Endothelial cell (in vitro differentiated cells): ENCODE results near the gene RFNG. TPM values are rescaled to one million over a fixed set of nuclear protein-coding genes. Genes with fewer than 3 reads are reported as not detected.

Experiments
- DNase-seq: peaks from one replicate; pipeline ENCODE4 v3.0.0; 2021; ENCODE audit warnings: low spot score
- H3K27ac Mint-ChIP-seq: one replicate; pipeline ENCODE4 v1.8.0; 2021; ENCODE audit warnings: mixed read lengths, inconsistent platforms; ENCODE audit not compliant: unreplicated experiment
- H3K27me3 Mint-ChIP-seq: one replicate; pipeline ENCODE4 v1.8.0; 2021; ENCODE audit warnings: mild to moderate bottlenecking, moderate library complexity, mixed read lengths, inconsistent platforms; ENCODE audit not compliant: unreplicated experiment
- H3K36me3 Mint-ChIP-seq: one replicate; pipeline ENCODE4 v1.8.0; 2021; ENCODE audit warnings: mild to moderate bottlenecking, low read depth, mixed read lengths, inconsistent platforms; ENCODE audit not compliant: unreplicated experiment
- H3K4me1 Mint-ChIP-seq: one replicate; pipeline ENCODE4 v1.8.0; 2021; ENCODE audit warnings: mild to moderate bottlenecking, mixed read lengths, inconsistent platforms; ENCODE audit not compliant: unreplicated experiment
- H3K4me3 Mint-ChIP-seq: one replicate; pipeline ENCODE4 v1.8.0; 2021; ENCODE audit warnings: mild to moderate bottlenecking, mixed read lengths, inconsistent platforms; ENCODE audit not compliant: unreplicated experiment
- H3K9me3 Mint-ChIP-seq: one replicate; pipeline ENCODE4 v1.8.0; 2021; ENCODE audit warnings: mixed read lengths, inconsistent platforms; ENCODE audit not compliant: unreplicated experiment
- CTCF ChIP-seq: fragments of 200-600 bp; sonication (generic); IDR thresholded peaks from one replicate; pipeline ENCODE4 v1.5.0; 2021; ENCODE audit warnings: antibody characterized with exemption; ENCODE audit not compliant: unreplicated experiment
- total RNA-seq: library from RNA; stranded (reverse); fragmentation: NEBNext Ultra II Directional; extraction: Animal tissue kit (Norgen Biotek cat#: 25700); gene quantifications from one replicate; pipeline ENCODE4 v1.2.1, GENCODE V29; 2021; ENCODE audit not compliant: unreplicated experiment

RFNG gene
- total RNA-seq, 1 donor from 2014 or later = 19.7 TPM

GRCh38 chr17:82055965-82056728 is 4.5 kb upstream of the RFNG start:
- DNase-seq = no peak
- H3K36me3 Mint-ChIP-seq = no peaks in the 10 kb centered on the region

GRCh38 chr17:82055023-82055964 is 3.7 kb upstream of the RFNG start:
- H3K4me1 Mint-ChIP-seq = no peaks in the 10 kb centered on the region

More at GRCh38 chr17:82055965-82056728, 4.5 kb upstream of the RFNG start:
- no peaks in the 10 kb centered on the region for H3K4me1 Mint-ChIP-seq
- H3K27me3 Mint-ChIP-seq = peaks cover 11% of the 10 kb centered on the region
- H3K9me3 Mint-ChIP-seq = no peaks in the 10 kb centered on the region
- H3K4me3 Mint-ChIP-seq = no peak overlapping the region
- H3K27ac Mint-ChIP-seq = no peak overlapping the region
- no peak for TF ChIP-seq CTCF

GRCh38 chr17:82054351-82055022 is 2.9 kb upstream of the RFNG start:
- H3K4me3 Mint-ChIP-seq = no peak overlapping the region
- H3K27me3 Mint-ChIP-seq = peaks cover 11% of the 10 kb centered on the region
- H3K4me1 Mint-ChIP-seq = no peaks in the 10 kb centered on the region
- H3K27ac Mint-ChIP-seq = no peak overlapping the region
- DNase-seq = no peak
- no peaks in the 10 kb centered on the region for H3K36me3 Mint-ChIP-seq
- TF ChIP-seq CTCF = no peak
- no peaks in the 10 kb centered on the region for H3K9me3 Mint-ChIP-seq

More at GRCh38 chr17:82055023-82055964, 3.7 kb upstream of the RFNG start:
- DNase-seq = no peak
- Mint-ChIP-seq H3K4me3 (no peak overlapping the region), H3K36me3 (no peaks in the 10 kb centered on the region), H3K27ac (peak overlapping the region; percentile 13), H3K27me3 (peaks cover 13% of the 10 kb centered on the region), H3K9me3 (no peaks in the 10 kb centered on the region)
- no peak for TF ChIP-seq CTCF

- DNase-seq = no peak
- Mint-ChIP-seq H3K4me3 (peak overlapping the region; percentile 85), H3K27me3 (peaks cover 11% of the 10 kb centered on the region), H3K27ac (no peak overlapping the region), H3K4me1 (no peaks in the 10 kb centered on the region), H3K36me3 (no peaks in the 10 kb centered on the region), H3K9me3 (no peaks in the 10 kb centered on the region)
- no peak for TF ChIP-seq CTCF
Observed at GRCh38 chr17:82053556-82054263, 2.1 kb upstream of the RFNG start.
